ENCODE data around the gene UPB1.

Gene UPB1

DNA sequence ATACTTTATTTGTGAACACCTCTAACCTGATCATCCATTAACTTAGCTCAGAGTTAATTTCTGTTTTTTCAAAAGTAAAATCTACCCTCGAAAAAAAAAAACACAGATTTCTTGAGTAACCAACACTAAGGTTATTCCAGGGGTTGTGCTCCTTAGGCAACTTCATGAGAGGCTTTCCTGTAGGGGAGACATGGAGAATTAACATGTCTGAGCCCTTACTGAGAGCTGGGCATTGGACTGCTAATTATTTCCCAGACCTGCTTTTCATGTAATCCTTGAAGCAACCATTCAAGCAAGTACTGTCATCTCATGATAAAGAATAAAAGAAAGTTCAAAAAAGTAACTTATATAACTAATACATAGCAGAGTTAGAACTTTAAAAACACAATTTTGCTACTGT, 13.5 kb upstream of the UPB1 start:
- peak overlapping the region; percentile 65 for H3K27ac ChIP-seq (replicated peaks)
- DNase-seq (ENCODE audit: low read depth in 1 of 2, low spot score in 1 of 2): no peak
- no peak overlapping the region for H3K4me3 ChIP-seq (replicated peaks; ENCODE audit: insufficient read depth, low read length)
- no peaks in the 10 kb centered on the region for H3K27me3 ChIP-seq (ENCODE audit: insufficient read depth, poor library complexity, severe bottlenecking)
- TF ChIP-seq, protein P1, sequence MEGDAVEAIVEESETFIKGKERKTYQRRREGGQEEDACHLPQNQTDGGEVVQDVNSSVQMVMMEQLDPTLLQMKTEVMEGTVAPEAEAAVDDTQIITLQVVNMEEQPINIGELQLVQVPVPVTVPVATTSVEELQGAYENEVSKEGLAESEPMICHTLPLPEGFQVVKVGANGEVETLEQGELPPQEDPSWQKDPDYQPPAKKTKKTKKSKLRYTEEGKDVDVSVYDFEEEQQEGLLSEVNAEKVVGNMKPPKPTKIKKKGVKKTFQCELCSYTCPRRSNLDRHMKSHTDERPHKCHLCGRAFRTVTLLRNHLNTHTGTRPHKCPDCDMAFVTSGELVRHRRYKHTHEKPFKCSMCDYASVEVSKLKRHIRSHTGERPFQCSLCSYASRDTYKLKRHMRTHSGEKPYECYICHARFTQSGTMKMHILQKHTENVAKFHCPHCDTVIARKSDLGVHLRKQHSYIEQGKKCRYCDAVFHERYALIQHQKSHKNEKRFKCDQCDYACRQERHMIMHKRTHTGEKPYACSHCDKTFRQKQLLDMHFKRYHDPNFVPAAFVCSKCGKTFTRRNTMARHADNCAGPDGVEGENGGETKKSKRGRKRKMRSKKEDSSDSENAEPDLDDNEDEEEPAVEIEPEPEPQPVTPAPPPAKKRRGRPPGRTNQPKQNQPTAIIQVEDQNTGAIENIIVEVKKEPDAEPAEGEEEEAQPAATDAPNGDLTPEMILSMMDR (IDR thresholded peaks at IDR 0.05; ENCODE audit: insufficient read depth, low read length): no peak

DNA sequence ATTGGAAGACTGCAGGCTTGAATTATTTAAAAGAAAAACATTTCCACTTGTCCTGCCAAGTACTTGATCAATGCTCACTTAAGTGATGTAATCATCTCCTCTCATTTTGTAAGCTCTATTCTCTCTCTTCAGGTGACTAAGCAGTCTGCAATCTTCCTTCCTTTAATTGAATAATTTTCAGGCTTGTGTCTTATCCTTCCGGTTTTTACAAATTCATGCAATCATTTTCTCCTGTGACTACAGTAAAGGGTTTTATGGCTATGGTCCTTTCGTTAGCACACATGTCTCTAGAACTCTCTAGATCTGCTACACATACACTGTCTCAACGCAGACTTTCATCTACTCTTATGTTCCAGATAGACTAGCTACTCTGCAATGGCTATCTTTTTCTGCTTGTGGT, 12.6 kb upstream of the UPB1 start:
- H3K27ac ChIP-seq (replicated peaks): peak overlapping the region; percentile 65
- no peaks in the 10 kb centered on the region for H3K27me3 ChIP-seq (ENCODE audit: insufficient read depth, poor library complexity, severe bottlenecking)
- DNase-seq (ENCODE audit: low read depth in 1 of 2, low spot score in 1 of 2): peak; percentile 61 to 70
- H3K4me3 ChIP-seq (replicated peaks; ENCODE audit: insufficient read depth, low read length): no peak overlapping the region
- TF ChIP-seq, protein P1 (IDR thresholded peaks at IDR 0.05; ENCODE audit: insufficient read depth, low read length): no peak
- TF ChIP-seq SPI1 (IDR thresholded peaks at IDR 0.05; ENCODE audit: borderline replicate concordance, low read depth) (no peak), GABPA (IDR thresholded peaks at IDR 0.05; ENCODE audit: low read depth) (no peak; the same call in 1 of the 2 replicates), POLR2AphosphoS5 (IDR thresholded peaks at IDR 0.05; ENCODE audit: low read depth) (no peak)
- TF ChIP-seq, protein P2, sequence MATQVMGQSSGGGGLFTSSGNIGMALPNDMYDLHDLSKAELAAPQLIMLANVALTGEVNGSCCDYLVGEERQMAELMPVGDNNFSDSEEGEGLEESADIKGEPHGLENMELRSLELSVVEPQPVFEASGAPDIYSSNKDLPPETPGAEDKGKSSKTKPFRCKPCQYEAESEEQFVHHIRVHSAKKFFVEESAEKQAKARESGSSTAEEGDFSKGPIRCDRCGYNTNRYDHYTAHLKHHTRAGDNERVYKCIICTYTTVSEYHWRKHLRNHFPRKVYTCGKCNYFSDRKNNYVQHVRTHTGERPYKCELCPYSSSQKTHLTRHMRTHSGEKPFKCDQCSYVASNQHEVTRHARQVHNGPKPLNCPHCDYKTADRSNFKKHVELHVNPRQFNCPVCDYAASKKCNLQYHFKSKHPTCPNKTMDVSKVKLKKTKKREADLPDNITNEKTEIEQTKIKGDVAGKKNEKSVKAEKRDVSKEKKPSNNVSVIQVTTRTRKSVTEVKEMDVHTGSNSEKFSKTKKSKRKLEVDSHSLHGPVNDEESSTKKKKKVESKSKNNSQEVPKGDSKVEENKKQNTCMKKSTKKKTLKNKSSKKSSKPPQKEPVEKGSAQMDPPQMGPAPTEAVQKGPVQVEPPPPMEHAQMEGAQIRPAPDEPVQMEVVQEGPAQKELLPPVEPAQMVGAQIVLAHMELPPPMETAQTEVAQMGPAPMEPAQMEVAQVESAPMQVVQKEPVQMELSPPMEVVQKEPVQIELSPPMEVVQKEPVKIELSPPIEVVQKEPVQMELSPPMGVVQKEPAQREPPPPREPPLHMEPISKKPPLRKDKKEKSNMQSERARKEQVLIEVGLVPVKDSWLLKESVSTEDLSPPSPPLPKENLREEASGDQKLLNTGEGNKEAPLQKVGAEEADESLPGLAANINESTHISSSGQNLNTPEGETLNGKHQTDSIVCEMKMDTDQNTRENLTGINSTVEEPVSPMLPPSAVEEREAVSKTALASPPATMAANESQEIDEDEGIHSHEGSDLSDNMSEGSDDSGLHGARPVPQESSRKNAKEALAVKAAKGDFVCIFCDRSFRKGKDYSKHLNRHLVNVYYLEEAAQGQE (IDR thresholded peaks at IDR 0.05; ENCODE audit: insufficient replicate concordance, low read depth): no peak

DNA sequence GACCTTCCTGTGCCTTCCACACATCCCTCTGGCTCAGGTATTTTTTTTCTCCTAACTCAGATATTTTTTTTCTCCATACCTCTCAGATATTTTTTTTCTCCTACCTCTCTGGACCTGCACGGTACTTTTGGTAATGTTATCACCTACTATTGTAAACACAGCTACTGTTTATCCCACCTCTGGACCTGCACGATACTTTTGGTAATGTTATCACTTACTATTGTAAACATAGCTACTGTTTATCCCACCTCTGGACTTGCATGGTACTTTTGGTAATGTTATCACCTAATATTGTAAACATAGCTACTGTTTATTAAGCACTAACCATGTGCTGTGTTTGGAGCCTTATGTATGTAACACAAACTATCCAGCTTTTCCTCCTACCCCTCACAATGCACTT, 12.1 kb upstream of the UPB1 start:
- Histone ChIP-seq H3K27ac (replicated peaks) (peak overlapping the region; percentile 65), H3K27me3 (ENCODE audit: insufficient read depth, poor library complexity, severe bottlenecking) (no peaks in the 10 kb centered on the region), H3K4me3 (replicated peaks; ENCODE audit: insufficient read depth, low read length) (no peak overlapping the region)
- TF ChIP-seq GABPA (IDR thresholded peaks at IDR 0.05; ENCODE audit: low read depth) (no peak), SPI1 (IDR thresholded peaks at IDR 0.05; ENCODE audit: borderline replicate concordance, low read depth) (no peak), POLR2AphosphoS5 (IDR thresholded peaks at IDR 0.05; ENCODE audit: low read depth) (no peak)
- TF ChIP-seq, protein P2 (IDR thresholded peaks at IDR 0.05; ENCODE audit: insufficient replicate concordance, low read depth): no peak
- TF ChIP-seq, protein P1 (IDR thresholded peaks at IDR 0.05; ENCODE audit: insufficient read depth, low read length): no peak
- DNase-seq (ENCODE audit: low read depth in 1 of 2, low spot score in 1 of 2): no peak

DNA sequence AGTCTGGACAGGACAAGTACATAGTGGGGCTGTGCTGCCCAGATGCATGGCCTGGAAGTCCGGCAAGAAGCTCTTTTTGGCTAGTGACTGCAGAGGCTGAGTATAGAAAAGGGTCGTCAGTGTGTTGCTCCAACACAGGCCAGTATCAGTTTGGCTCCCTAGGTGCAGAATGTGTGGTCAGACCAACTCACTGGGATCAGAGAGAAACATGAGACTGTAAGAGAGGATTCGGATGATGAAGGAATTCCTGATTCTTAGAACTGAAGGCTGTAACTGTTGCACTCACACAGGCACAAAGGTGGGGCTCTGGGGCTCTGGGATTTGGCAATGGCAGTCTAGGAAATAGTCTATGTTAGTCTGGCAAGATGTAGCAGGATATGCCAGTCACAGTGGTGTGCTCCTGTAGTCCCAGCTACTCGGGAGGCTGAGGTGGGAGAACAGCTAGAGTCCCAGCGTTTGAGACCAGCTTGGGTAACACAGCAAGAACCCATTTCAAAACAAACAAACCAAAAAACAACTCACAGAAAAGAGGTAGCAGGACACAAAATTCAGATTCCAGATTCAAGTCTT, 11.1 kb upstream of the UPB1 start:
- Histone ChIP-seq H3K27ac (replicated peaks) (peak overlapping the region; percentile 8; the same call in 1 of the 2 replicates), H3K4me3 (replicated peaks; ENCODE audit: insufficient read depth, low read length) (no peak overlapping the region), H3K27me3 (ENCODE audit: insufficient read depth, poor library complexity, severe bottlenecking) (no peaks in the 10 kb centered on the region)
- TF ChIP-seq SPI1 (IDR thresholded peaks at IDR 0.05; ENCODE audit: borderline replicate concordance, low read depth) (no peak), POLR2AphosphoS5 (IDR thresholded peaks at IDR 0.05; ENCODE audit: low read depth) (no peak)
- TF ChIP-seq, protein P1 (IDR thresholded peaks at IDR 0.05; ENCODE audit: insufficient read depth, low read length): no peak
- no peak for DNase-seq (ENCODE audit: low read depth in 1 of 2, low spot score in 1 of 2)

Data from HL-60 (cell line).